ENCODE results near the gene TTC27. TPM values are rescaled to one million over a fixed set of nuclear protein-coding genes. Genes with fewer than 3 reads are reported as not detected.

TTC27 gene
- total RNA-seq, 5 donors from 2014 or later (not counting 1 experiment from before 2014, with no cell fraction given) = 17.9 to 23.3 (median 21.6) TPM

GRCh38 chr2:32656069-32656468 is 28.2 kb downstream of the TTC27 start:
- Histone ChIP-seq H3K27me3 (replicated peaks in 1 of 2; ENCODE audit: control insufficient read depth in 2 of 2, extremely low read depth in 1 of 2, insufficient read depth in 2 of 2, low read length in 1 of 2) (no peaks in the 10 kb centered on the region), H3K9me3 (no peaks in the 10 kb centered on the region), H3K4me3 (ENCODE audit: control insufficient read depth in 1 of 2, extremely low read depth in 1 of 2, low read length in 1 of 2) (no peak overlapping the region), H3K4me1 (ENCODE audit: control insufficient read depth in 1 of 2, extremely low read depth in 1 of 2, insufficient read depth in 2 of 2, low read length in 2 of 2) (no peaks in the 10 kb centered on the region), H3K36me3 (ENCODE audit: control insufficient read depth in 2 of 2, extremely low read depth in 1 of 2, insufficient read depth in 1 of 2, low read length in 1 of 2) (peaks cover 3 to 35% of the 10 kb centered on the region in 2 donors), H3K27ac (ENCODE audit: low read length) (no peak overlapping the region)
- ChIA-PET POLR2A (no interaction called here), CTCF (interaction anchor here (0.6 to 1.0 kb wide), 2 partner anchors 45 to 612 kb away, joined by 4 read pairs; no protein-coding TSS in a partner anchor)
- H3K27ac Mint-ChIP-seq = no peak overlapping the region
- H3K4me1 Mint-ChIP-seq = peaks cover 2 to 5% (median 3%) of the 10 kb centered on the region in 3 donors
- ATAC-seq (replicated peaks in 1 of 4) (no peak), DNase-seq (no peak)
- 96% methylated on average over 3 of the region's 3 CpGs for WGBS (ENCODE audit: insufficient coverage)
- H3K9me3 Mint-ChIP-seq = no peaks in the 10 kb centered on the region
- peaks cover 66% of the 10 kb centered on the region for H3K36me3 Mint-ChIP-seq
- H3K27me3 Mint-ChIP-seq = no peaks in the 10 kb centered on the region
- no peak overlapping the region for H3K4me3 Mint-ChIP-seq

- no peak overlapping the region for H3K27ac ChIP-seq (ENCODE audit: low read length)
These were observed 36.0 kb downstream of the TTC27 start for GRCh38 chr2:32663864-32664263.

DNA sequence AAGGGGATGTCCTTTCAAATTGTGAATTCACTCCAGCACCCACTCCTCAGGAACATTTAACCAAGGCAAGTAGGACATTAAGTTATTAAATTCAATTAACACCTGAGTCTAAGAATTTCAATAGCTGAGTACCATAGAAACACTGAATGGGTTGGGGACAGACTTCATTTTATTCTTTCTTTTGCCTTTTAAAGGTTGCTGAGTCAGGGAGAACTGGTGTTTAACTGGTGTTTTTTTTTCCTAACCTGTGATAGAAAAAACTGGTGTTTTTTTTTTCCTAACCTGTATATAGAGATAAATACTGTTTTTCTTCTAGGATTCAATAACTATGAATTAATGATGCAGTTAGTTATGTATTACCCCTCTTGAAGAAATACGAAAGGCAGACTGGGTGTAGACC is 38.9 kb downstream of the TTC27 start:
- DNase-seq (no peak), ATAC-seq (replicated peaks in 1 of 4) (no peak)
- CTCF ChIA-PET = interaction anchor here in 1 of 2 donors (0.7 kb wide), 1 partner anchor 585 kb away, joined by 5 read pairs; no protein-coding TSS in a partner anchor
- H3K27ac Mint-ChIP-seq = no peak overlapping the region
- H3K9me3 Mint-ChIP-seq = no peaks in the 10 kb centered on the region
- H3K36me3 Mint-ChIP-seq = peaks cover 38% of the 10 kb centered on the region
- WGBS (ENCODE audit: insufficient coverage) = no CpG with 5 or more reads among the region's 1 CpG
- H3K27me3 ChIP-seq (replicated peaks in 1 of 2; ENCODE audit: control insufficient read depth in 2 of 2, extremely low read depth in 1 of 2, insufficient read depth in 2 of 2, low read length in 1 of 2) = no peaks in the 10 kb centered on the region
- no peaks in the 10 kb centered on the region for H3K9me3 ChIP-seq
- peaks cover 0 to 2% of the 10 kb centered on the region in 2 donors for H3K36me3 ChIP-seq (ENCODE audit: control insufficient read depth in 2 of 2, extremely low read depth in 1 of 2, insufficient read depth in 1 of 2, low read length in 1 of 2)
- H3K4me1 ChIP-seq (ENCODE audit: control insufficient read depth in 1 of 2, extremely low read depth in 1 of 2, insufficient read depth in 2 of 2, low read length in 2 of 2) = no peaks in the 10 kb centered on the region
- H3K4me1 Mint-ChIP-seq = peaks cover 8 to 15% (median 11%) of the 10 kb centered on the region in 3 donors
- no peaks in the 10 kb centered on the region for H3K27me3 Mint-ChIP-seq
- H3K4me3 ChIP-seq (ENCODE audit: control insufficient read depth in 1 of 2, extremely low read depth in 1 of 2, low read length in 1 of 2) = no peak overlapping the region
- no peak overlapping the region for H3K4me3 Mint-ChIP-seq
- POLR2A ChIA-PET = no interaction called here
- H3K27ac ChIP-seq (ENCODE audit: low read length) = no peak overlapping the region

More at GRCh38 chr2:32663864-32664263, 36.0 kb downstream of the TTC27 start:
- no peak for ATAC-seq (replicated peaks in 1 of 4)
- H3K36me3 ChIP-seq (ENCODE audit: control insufficient read depth in 2 of 2, extremely low read depth in 1 of 2, insufficient read depth in 1 of 2, low read length in 1 of 2) = peaks cover 0 to 5% of the 10 kb centered on the region in 2 donors
- WGBS (ENCODE audit: insufficient coverage) = 95% methylated on average over 7 of the region's 8 CpGs
- POLR2A ChIA-PET = no interaction called here
- H3K27me3 Mint-ChIP-seq = no peaks in the 10 kb centered on the region
- CTCF ChIA-PET = no interaction called here
- peaks cover 15 to 23% (median 22%) of the 10 kb centered on the region in 3 donors for H3K4me1 Mint-ChIP-seq
- no peak overlapping the region for H3K27ac Mint-ChIP-seq
- no peak for DNase-seq
- no peaks in the 10 kb centered on the region for H3K4me1 ChIP-seq (ENCODE audit: control insufficient read depth in 1 of 2, extremely low read depth in 1 of 2, insufficient read depth in 2 of 2, low read length in 2 of 2)
- H3K9me3 Mint-ChIP-seq = no peaks in the 10 kb centered on the region
- H3K27me3 ChIP-seq (replicated peaks in 1 of 2; ENCODE audit: control insufficient read depth in 2 of 2, extremely low read depth in 1 of 2, insufficient read depth in 2 of 2, low read length in 1 of 2) = no peaks in the 10 kb centered on the region
- H3K9me3 ChIP-seq = no peaks in the 10 kb centered on the region
- H3K4me3 Mint-ChIP-seq = no peak overlapping the region
- H3K4me3 ChIP-seq (ENCODE audit: control insufficient read depth in 1 of 2, extremely low read depth in 1 of 2, low read length in 1 of 2) = no peak overlapping the region
- H3K36me3 Mint-ChIP-seq = peaks cover 51% of the 10 kb centered on the region

- no CpG with 5 or more reads among the region's 1 CpG for WGBS (ENCODE audit: insufficient coverage)
- DNase-seq (no peak), ATAC-seq (replicated peaks in 1 of 4) (no peak)
- no peak overlapping the region for H3K4me3 Mint-ChIP-seq
- Histone ChIP-seq H3K4me1 (ENCODE audit: control insufficient read depth in 1 of 2, extremely low read depth in 1 of 2, insufficient read depth in 2 of 2, low read length in 2 of 2) (no peaks in the 10 kb centered on the region), H3K4me3 (ENCODE audit: control insufficient read depth in 1 of 2, extremely low read depth in 1 of 2, low read length in 1 of 2) (no peak overlapping the region), H3K36me3 (ENCODE audit: control insufficient read depth in 2 of 2, extremely low read depth in 1 of 2, insufficient read depth in 1 of 2, low read length in 1 of 2) (peaks cover 0 to 8% of the 10 kb centered on the region in 2 donors), H3K27me3 (replicated peaks in 1 of 2; ENCODE audit: control insufficient read depth in 2 of 2, extremely low read depth in 1 of 2, insufficient read depth in 2 of 2, low read length in 1 of 2) (no peaks in the 10 kb centered on the region), H3K9me3 (no peaks in the 10 kb centered on the region), H3K27ac (ENCODE audit: low read length) (no peak overlapping the region)
- CTCF ChIA-PET = no interaction called here
- peaks cover 0 to 7% (median 2%) of the 10 kb centered on the region in 3 donors for H3K4me1 Mint-ChIP-seq
- no peak overlapping the region for H3K27ac Mint-ChIP-seq
- H3K9me3 Mint-ChIP-seq = no peaks in the 10 kb centered on the region
- POLR2A ChIA-PET = no interaction called here
- peaks cover 43% of the 10 kb centered on the region for H3K36me3 Mint-ChIP-seq
- H3K27me3 Mint-ChIP-seq = no peaks in the 10 kb centered on the region
These were observed 40.4 kb downstream of the TTC27 start for GRCh38 chr2:32668254-32668653.

- H3K27ac ChIP-seq (ENCODE audit: low read length) = no peak overlapping the region
- 100% methylated on average over 2 of the region's 2 CpGs for WGBS (ENCODE audit: insufficient coverage)
- no peak overlapping the region for H3K27ac Mint-ChIP-seq
- H3K4me1 Mint-ChIP-seq = peaks cover 0 to 1% (median 0%) of the 10 kb centered on the region in 3 donors
- no peaks in the 10 kb centered on the region for H3K27me3 Mint-ChIP-seq
- ChIA-PET POLR2A (interaction anchor here in 1 of 2 donors (0.5 kb wide), 1 partner anchor 36 kb away, joined by 3 read pairs; no protein-coding TSS in a partner anchor), CTCF (interaction anchor here in 1 of 2 donors (1.6 kb wide), 1 partner anchor 911 kb away, joined by 4 read pairs; no protein-coding TSS in a partner anchor)
- no peak overlapping the region for H3K4me3 ChIP-seq (ENCODE audit: control insufficient read depth in 1 of 2, extremely low read depth in 1 of 2, low read length in 1 of 2)
- H3K27me3 ChIP-seq (replicated peaks in 1 of 2; ENCODE audit: control insufficient read depth in 2 of 2, extremely low read depth in 1 of 2, insufficient read depth in 2 of 2, low read length in 1 of 2) = no peaks in the 10 kb centered on the region
- H3K9me3 Mint-ChIP-seq = no peaks in the 10 kb centered on the region
- peaks cover 41% of the 10 kb centered on the region for H3K36me3 Mint-ChIP-seq
- no peak overlapping the region for H3K4me3 Mint-ChIP-seq
- no peaks in the 10 kb centered on the region for H3K9me3 ChIP-seq
- ATAC-seq (replicated peaks in 1 of 4) (no peak), DNase-seq (no peak)
- H3K4me1 ChIP-seq (ENCODE audit: control insufficient read depth in 1 of 2, extremely low read depth in 1 of 2, insufficient read depth in 2 of 2, low read length in 2 of 2) = no peaks in the 10 kb centered on the region
- H3K36me3 ChIP-seq (ENCODE audit: control insufficient read depth in 2 of 2, extremely low read depth in 1 of 2, insufficient read depth in 1 of 2, low read length in 1 of 2) = peaks cover 0 to 15% of the 10 kb centered on the region in 2 donors
These were observed 44.2 kb downstream of the TTC27 start for GRCh38 chr2:32671885-32672533.

GRCh38 chr2:32678825-32679224 is 51.0 kb downstream of the TTC27 start:
- ChIA-PET CTCF (no interaction called here), POLR2A (no interaction called here)
- Histone ChIP-seq H3K36me3 (ENCODE audit: control insufficient read depth in 2 of 2, extremely low read depth in 1 of 2, insufficient read depth in 1 of 2, low read length in 1 of 2) (peaks cover 16 to 25% of the 10 kb centered on the region in 2 donors), H3K4me3 (ENCODE audit: control insufficient read depth in 1 of 2, extremely low read depth in 1 of 2, low read length in 1 of 2) (no peak overlapping the region), H3K27me3 (replicated peaks in 1 of 2; ENCODE audit: control insufficient read depth in 2 of 2, extremely low read depth in 1 of 2, insufficient read depth in 2 of 2, low read length in 1 of 2) (no peaks in the 10 kb centered on the region), H3K4me1 (ENCODE audit: control insufficient read depth in 1 of 2, extremely low read depth in 1 of 2, insufficient read depth in 2 of 2, low read length in 2 of 2) (no peaks in the 10 kb centered on the region), H3K9me3 (no peaks in the 10 kb centered on the region), H3K27ac (ENCODE audit: low read length) (no peak overlapping the region)
- DNase-seq (no peak), ATAC-seq (replicated peaks in 1 of 4) (no peak)
- peaks cover 49% of the 10 kb centered on the region for H3K36me3 Mint-ChIP-seq
- H3K4me3 Mint-ChIP-seq = no peak overlapping the region
- no peaks in the 10 kb centered on the region for H3K27me3 Mint-ChIP-seq
- H3K27ac Mint-ChIP-seq = no peak overlapping the region
- no peaks in the 10 kb centered on the region for H3K9me3 Mint-ChIP-seq
- peaks cover 0 to 2% (median 0%) of the 10 kb centered on the region in 3 donors for H3K4me1 Mint-ChIP-seq

All from T-cell (primary cell).